Subcutaneous abdominal adipose tissue (tissue), 5 donors: Measurements from ENCODE around the gene MIA2.
"Not testable (repeated sequence)": the region's sequence is repeated elsewhere in the genome, so short reads cannot be mapped to it uniquely, and the experiment has no call there.

ENCODE experiments used
- H3K27ac ChIP-seq: one replicate; pipeline ENCODE4 v1.7.0; 2013; ENCODE audit warnings: low read depth, mild to moderate bottlenecking, inconsistent platforms, low read length, moderate library complexity
- H3K27me3 ChIP-seq, 5 donors: one replicate each; pipeline ENCODE4 v1.7.0; 2013; ENCODE audit warnings: low read length in 5 of 5, inconsistent platforms in 1 of 5; ENCODE audit not compliant: control insufficient read depth in 5 of 5, insufficient read depth in 4 of 5
- H3K36me3 ChIP-seq, 5 donors: one replicate each; pipeline ENCODE4 v1.7.0; 2013; ENCODE audit warnings: low read length in 5 of 5; ENCODE audit not compliant: control insufficient read depth in 5 of 5, insufficient read depth in 5 of 5
- H3K4me1 ChIP-seq, 5 donors: one replicate each; pipeline ENCODE4 v1.7.0; 2013; ENCODE audit warnings: low read length in 5 of 5, mild to moderate bottlenecking in 3 of 5, moderate library complexity in 1 of 5; ENCODE audit not compliant: control insufficient read depth in 5 of 5, insufficient read depth in 5 of 5
- H3K4me3 ChIP-seq, 5 donors: one replicate each; pipeline ENCODE4 v1.7.0; 2013; ENCODE audit warnings: low read length in 5 of 5, low read depth in 1 of 5
- H3K9ac ChIP-seq, 5 donors: one replicate each; pipeline ENCODE4 v1.7.0; 2013; ENCODE audit warnings: low read length in 5 of 5, mild to moderate bottlenecking in 4 of 5, moderate library complexity in 3 of 5
- H3K9me3 ChIP-seq, 5 donors: one replicate each; pipeline ENCODE4 v1.7.0; 2013; ENCODE audit warnings: low read length in 5 of 5; ENCODE audit not compliant: control insufficient read depth in 5 of 5
- donor health status: healthy.
- donor health status: healthy.
- donor health status: healthy.
- donor health status: healthy.
- donor health status: healthy.

MIA2 gene

DNA sequence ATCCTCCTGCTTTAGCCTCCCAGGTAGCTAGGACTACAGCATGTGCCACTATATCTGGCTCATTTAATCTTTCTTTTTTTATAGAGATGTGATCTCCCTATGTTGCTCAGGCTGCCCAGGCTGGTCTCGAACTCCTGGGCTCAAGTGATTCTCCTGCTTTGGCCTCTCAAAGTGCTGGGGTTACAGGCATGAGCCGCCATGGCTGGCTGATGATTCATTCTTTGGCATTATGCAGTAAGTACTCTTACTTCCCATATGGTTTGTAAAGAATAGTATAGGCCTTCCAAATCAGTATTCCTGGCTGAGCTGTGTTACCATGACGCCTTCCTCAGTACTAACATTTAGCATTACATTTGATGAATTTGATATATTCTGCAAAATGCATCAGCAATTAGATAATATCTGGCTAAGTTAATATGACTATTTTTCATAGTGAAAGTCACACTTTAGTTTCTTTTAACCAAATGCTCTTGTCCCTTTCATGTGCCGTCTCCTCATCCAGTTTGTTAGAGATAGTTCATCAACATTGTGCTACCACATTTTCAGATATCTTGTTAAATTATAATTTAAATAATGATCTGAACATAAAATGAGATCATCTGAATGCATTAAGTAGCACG is 3.2 kb upstream of the MIA2 start:
- H3K27ac ChIP-seq: no peak overlapping the region
- H3K4me1 ChIP-seq: peaks cover 0 to 3% (median 0%) of the 10 kb centered on the region in 5 donors
- no peaks in the 10 kb centered on the region for H3K27me3 ChIP-seq
- H3K9ac ChIP-seq: no peak overlapping the region
- no peak overlapping the region for H3K4me3 ChIP-seq
- no peaks in the 10 kb centered on the region for H3K9me3 ChIP-seq
- H3K36me3 ChIP-seq: no peaks in the 10 kb centered on the region

DNA sequence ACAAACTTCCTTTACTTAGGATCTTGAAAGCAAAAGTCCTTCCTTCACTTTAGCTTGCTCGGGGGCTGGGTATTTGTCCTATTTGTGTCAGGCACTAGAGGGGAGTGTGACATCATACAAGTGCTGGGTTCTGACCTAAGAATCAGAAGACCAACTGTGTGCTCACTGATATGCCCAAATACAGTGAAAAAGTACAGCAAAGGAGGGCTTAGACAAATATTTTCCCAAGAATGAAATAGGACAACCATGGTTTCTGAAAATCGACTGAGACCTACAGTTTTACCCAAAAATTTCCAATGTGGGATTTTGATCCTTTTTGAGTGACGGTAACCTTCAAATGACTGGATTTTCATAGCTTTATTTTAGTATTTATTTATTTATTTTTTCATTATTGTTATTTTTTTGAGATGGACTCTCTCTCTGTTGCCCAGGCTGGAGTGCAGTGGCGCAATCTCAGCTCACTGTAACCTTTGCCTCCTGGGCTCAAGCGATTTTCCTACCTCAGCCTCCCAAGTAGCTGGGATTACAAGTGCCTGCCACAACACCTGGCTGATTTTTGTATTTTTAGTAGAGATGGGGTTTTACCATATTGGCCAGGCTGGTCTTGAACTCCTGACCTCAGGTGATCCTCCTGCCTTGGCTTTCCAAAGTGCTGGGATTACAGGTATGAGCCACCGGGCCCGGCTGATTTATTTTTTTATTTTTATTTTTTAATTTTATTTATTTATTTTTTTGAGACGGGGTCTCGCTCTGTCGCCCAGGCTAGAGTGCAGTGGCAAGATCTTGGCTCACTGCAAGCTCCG is 1.8 kb upstream of the MIA2 start:
- not testable (repeated sequence) for H3K27ac ChIP-seq, H3K9me3 ChIP-seq, H3K4me3 ChIP-seq, H3K27me3 ChIP-seq, H3K36me3 ChIP-seq, H3K4me1 ChIP-seq, H3K9ac ChIP-seq

DNA sequence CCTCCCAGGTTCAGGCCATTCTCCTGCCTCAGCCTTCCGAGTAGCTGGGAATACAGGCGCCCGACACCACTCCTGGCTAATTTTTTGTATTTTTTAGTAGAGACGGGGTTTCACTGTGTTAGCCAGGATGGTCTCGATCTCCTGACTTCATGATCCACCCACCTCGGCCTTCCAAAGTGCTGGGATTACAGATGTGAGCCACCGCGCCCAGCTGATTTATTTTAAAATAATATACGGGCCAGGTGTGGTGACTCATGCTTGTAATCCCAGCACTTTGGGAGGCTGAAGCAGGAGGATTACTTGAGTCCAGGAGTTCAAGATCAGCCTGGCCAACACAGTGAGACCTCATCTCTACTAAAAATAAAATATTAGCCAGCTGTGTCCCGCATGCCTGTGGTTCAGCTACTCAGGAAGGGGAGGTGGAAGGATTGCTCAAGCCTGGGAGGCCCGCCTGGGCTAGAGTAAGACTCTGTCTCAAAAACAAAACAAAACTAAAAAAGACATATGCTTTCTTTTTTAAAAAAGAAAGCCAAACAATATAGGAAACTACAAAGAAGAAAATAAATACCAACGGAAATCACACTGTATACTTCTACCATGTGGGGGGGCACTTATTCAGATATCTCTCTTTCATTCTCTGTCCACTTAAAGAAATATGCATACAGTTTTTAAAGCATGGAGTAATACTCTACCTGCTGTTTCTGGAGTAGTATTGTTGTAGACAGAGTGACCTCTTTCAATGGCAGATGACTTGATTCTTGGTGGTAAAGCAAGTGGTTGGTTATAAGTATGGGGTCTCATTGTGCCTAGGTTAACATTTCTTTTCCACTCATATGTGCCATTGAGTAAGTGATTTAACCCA is 930 bp upstream of the MIA2 start:
- no peak overlapping the region for H3K4me3 ChIP-seq
- H3K27ac ChIP-seq: no peak overlapping the region
- no peaks in the 10 kb centered on the region for H3K36me3 ChIP-seq
- peaks cover 0 to 3% (median 0%) of the 10 kb centered on the region in 5 donors for H3K4me1 ChIP-seq
- no peaks in the 10 kb centered on the region for H3K9me3 ChIP-seq
- H3K9ac ChIP-seq: no peak overlapping the region
- H3K27me3 ChIP-seq: no peaks in the 10 kb centered on the region

DNA sequence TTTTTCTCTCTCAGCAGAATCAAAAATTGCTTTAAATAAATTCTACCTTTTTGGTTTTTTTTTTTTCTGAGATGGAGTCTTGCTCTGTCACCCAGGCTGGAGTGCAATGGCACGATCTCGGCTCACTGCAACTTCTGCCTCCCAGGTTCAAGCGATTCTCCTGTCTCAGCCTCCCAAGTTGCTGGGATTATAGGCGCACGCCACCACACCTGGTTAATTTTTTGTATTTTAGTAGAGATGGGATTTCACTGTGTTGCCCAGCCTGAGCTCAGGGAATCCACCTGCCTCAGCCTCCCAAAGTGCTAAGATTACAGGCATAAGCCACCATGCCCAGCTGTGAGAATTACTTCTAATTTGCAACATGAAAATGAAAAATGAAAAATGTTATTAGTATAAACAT is 1.3 kb downstream of the MIA2 start:
- not testable (repeated sequence) for H3K9ac ChIP-seq, H3K27me3 ChIP-seq, H3K9me3 ChIP-seq, H3K4me3 ChIP-seq, H3K36me3 ChIP-seq, H3K4me1 ChIP-seq, H3K27ac ChIP-seq

DNA sequence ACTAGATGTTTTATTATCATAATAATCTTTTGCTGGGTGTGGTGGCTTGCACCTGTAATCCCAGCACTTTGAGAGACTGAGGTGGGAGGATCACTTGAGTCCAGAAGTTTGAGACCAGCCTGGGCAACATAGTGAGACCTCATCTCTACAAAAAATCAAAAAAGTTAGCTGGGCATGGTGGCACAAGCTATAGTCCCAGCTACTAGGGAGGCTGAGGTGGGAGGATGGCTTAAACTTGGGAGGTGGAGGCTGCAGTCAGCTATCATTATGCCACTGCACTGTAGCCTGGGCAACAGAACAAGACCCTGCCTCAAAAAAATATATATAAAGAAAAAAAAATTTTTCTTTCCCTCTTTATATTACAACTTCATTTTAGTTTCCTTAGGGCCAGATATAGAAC is 1.8 kb downstream of the MIA2 start:
- H3K4me1 ChIP-seq, H3K9ac ChIP-seq, H3K36me3 ChIP-seq, H3K27ac ChIP-seq, H3K9me3 ChIP-seq, H3K27me3 ChIP-seq, H3K4me3 ChIP-seq: not testable (repeated sequence)

DNA sequence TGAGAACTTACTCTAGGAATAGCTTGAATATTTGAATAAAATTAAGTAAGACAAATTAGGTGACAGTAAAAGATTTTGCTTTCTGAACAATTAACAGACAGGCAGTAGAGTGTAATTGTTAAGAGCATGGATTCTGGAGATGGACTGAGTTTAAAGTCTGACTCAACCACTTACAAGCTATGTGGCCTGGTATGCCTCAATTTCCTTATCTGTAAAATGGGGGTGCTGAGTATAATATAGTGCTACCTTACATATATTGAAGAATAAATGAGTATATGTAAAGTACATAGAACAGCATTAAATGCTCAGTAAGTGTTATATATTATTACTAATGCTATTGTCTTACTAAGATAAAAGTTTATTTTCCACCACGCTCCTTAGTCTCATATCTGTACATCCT is 7.1 kb downstream of the MIA2 start:
- Histone ChIP-seq H3K9me3 (no peaks in the 10 kb centered on the region), H3K27me3 (no peaks in the 10 kb centered on the region), H3K9ac (no peak overlapping the region), H3K4me3 (no peak overlapping the region), H3K4me1 (peaks cover 0 to 7% (median 0%) of the 10 kb centered on the region in 5 donors), H3K36me3 (no peaks in the 10 kb centered on the region), H3K27ac (no peak overlapping the region)

DNA sequence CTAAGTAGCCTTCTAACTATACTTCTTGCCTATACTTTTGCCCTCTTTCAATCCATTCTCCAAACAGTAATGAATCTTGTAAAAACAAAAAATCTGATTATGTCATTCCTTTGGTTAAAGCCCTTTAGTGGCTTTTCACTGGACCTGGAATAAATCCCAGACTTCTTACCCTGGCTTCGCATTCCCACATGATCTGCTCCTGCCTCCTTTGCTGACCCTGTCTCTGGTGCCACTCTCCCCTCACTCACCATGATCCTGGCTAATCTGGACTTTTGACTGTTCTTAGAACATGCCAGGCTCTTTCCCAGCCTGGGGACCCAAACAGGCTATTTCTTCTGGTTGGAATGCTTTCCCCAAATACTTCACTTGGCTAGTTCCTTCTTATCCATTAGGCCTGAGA is 7.9 kb downstream of the MIA2 start:
- H3K4me3 ChIP-seq: no peak overlapping the region
- no peak overlapping the region for H3K27ac ChIP-seq
- no peaks in the 10 kb centered on the region for H3K36me3 ChIP-seq

DNA sequence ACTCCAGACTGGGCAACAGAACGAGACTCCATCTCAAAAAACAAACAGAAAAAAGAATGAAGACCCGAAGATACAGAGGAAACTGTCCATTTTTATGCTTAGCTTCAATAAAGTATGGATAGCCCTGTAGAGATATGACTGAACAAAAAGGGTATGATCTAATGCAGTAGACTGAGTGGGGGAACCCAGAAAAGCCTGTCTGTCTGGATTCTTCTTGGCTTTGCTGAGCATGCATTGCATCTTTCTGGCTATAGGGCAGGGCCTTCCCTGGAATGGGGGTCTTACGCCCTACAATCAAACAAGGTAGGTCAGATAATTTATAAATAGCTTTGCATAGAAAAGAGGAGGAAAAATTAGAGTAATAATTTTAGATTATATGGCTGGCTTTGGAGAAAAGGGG is 10.1 kb downstream of the MIA2 start:
- Histone ChIP-seq H3K9ac (no peak overlapping the region), H3K36me3 (no peaks in the 10 kb centered on the region), H3K9me3 (no peaks in the 10 kb centered on the region), H3K27ac (no peak overlapping the region), H3K27me3 (no peaks in the 10 kb centered on the region), H3K4me1 (peaks cover 0 to 7% (median 0%) of the 10 kb centered on the region in 5 donors), H3K4me3 (no peak overlapping the region)

More for the DNA sequence above, 7.9 kb downstream of the MIA2 start:
- H3K9me3 ChIP-seq: no peaks in the 10 kb centered on the region
- H3K9ac ChIP-seq: no peak overlapping the region
- no peaks in the 10 kb centered on the region for H3K27me3 ChIP-seq
- H3K4me1 ChIP-seq: peaks cover 0 to 7% (median 0%) of the 10 kb centered on the region in 5 donors

DNA sequence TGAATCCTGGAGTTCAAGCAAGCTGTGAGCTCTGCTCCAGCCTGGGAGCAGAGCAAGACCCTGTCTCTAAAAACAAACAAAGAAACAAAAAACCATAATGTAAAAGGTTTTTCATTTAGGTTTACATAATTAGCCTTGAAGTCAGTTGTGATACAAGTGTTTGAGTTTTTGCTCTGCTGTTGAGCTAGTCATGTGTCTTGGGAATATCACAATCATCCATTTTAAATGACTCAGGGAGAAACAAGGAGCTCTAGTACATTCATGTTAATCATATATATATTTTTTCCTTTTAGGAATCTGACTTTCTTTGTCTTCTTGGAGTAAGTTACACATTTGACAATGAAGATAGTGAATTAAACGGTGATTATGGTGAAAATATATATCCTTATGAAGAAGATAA is 12.9 kb downstream of the MIA2 start:
- H3K4me3 ChIP-seq: no peak overlapping the region
- H3K27ac ChIP-seq: no peak overlapping the region
- no peak overlapping the region for H3K9ac ChIP-seq
- H3K9me3 ChIP-seq: no peaks in the 10 kb centered on the region
- H3K4me1 ChIP-seq: peaks cover 0 to 3% (median 0%) of the 10 kb centered on the region in 5 donors
- no peaks in the 10 kb centered on the region for H3K27me3 ChIP-seq
- H3K36me3 ChIP-seq: no peaks in the 10 kb centered on the region

DNA sequence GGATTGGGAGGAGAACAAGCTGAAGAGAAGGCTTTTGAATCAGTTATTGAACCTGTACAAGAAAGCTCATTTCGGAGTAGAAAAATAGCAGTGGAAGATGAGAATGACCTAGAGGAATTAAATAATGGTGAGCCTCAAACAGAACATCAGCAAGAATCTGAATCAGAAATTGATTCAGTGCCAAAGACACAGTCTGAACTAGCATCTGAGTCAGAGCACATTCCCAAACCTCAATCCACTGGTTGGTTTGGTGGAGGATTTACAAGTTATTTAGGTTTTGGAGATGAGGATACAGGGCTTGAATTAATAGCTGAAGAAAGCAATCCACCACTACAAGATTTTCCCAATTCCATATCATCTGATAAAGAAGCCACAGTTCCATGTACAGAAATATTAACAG is 13.5 kb downstream of the MIA2 start:
- Histone ChIP-seq H3K4me3 (no peak overlapping the region), H3K9me3 (peaks cover 0 to 3% (median 0%) of the 10 kb centered on the region in 5 donors), H3K36me3 (no peaks in the 10 kb centered on the region), H3K4me1 (no peaks in the 10 kb centered on the region), H3K9ac (no peak overlapping the region), H3K27me3 (no peaks in the 10 kb centered on the region), H3K27ac (no peak overlapping the region)
